Mesodermal cell (in vitro differentiated cells): ENCODE data around the gene PDX1.
A peak's percentile ranks its signal among the peaks of the same experiment; 100 is the strongest.

ENCODE experiments used
- H3K27ac ChIP-seq: 2 replicates; pipeline ENCODE4 v1.7.0; 2013; ENCODE audit warnings: mild to moderate bottlenecking, low read depth, low read length, moderate library complexity; ENCODE audit not compliant: severe bottlenecking
- H3K36me3 ChIP-seq: 2 replicates; pipeline ENCODE4 v1.7.1; 2013; ENCODE audit warnings: mild to moderate bottlenecking, low read length, moderate library complexity; ENCODE audit not compliant: control insufficient read depth, insufficient read depth
- H3K4me1 ChIP-seq: one replicate; pipeline ENCODE4 v1.7.1; 2013; ENCODE audit warnings: mild to moderate bottlenecking, low read length; ENCODE audit not compliant: insufficient read depth, control insufficient read depth, poor library complexity, severe bottlenecking
- H3K4me3 ChIP-seq: 2 replicates; pipeline ENCODE4 v1.7.0; 2013; ENCODE audit warnings: low read length, control low read depth, mild to moderate bottlenecking; ENCODE audit not compliant: insufficient read depth, poor library complexity, severe bottlenecking; ENCODE audit errors: extremely low read depth
- H3K9me3 ChIP-seq: 2 replicates; pipeline ENCODE4 v1.7.1; 2013; ENCODE audit warnings: mild to moderate bottlenecking, low read length, moderate library complexity; ENCODE audit not compliant: control insufficient read depth
- WGBS, 2 experiments: methylation state at CpG; one replicate each; pipeline ENCODE4 v1.1.5; 2013; ENCODE audit warnings: missing lambda C conversion rate in 2 of 2; ENCODE audit not compliant: insufficient coverage in 2 of 2; 5-methylcytosine and 5-hydroxymethylcytosine counted together

Gene PDX1

DNA sequence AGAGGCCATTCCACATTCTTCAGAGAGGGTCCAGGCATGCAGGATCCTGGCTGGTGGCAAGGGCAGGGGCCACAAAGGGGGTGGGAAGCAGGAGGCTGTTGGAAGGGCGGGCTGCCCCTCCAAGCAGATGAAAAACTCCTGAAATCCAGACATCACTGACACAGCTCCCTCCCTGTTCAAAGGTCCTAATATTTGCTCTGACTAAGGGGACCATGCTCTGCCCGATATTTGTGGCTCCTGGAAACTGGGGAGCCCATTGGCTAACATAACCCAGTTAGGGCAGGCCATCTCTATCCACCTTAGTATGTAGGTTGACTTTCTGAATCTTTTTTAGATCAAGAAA lies 52.6 kb downstream of the PDX1 start:
- H3K4me3 ChIP-seq, result no peak overlapping the region
- peak overlapping the region; percentile 2 for H3K27ac ChIP-seq
- no peaks in the 10 kb centered on the region for H3K36me3 ChIP-seq
- 71 to 73% methylated on average over 2 of the region's 2 CpGs for WGBS, 2 experiments
- no peaks in the 10 kb centered on the region for H3K9me3 ChIP-seq
- peaks cover 10% of the 10 kb centered on the region for H3K4me1 ChIP-seq

DNA sequence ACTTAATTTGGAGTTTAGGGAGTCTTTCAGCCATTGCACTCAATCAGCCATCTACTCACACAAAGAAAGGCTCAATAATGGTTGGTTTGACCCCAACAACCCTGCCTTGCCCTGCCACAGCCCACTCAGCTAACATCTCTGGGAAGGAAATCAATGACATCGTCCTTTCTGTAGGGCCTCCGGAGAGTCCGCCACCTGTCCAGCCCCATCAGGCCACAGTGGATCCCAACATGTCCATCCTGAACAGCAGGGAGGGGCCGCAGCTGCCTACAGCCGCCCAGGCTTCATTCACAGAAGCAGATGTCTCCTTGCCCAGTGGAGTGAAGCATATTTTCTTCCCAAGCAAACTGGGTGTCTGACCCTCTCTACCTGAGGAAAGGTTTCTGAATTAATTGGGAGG lies 53.5 kb downstream of the PDX1 start:
- WGBS, 2 experiments, result 54 to 61% methylated on average over 5 of the region's 5 CpGs

DNA sequence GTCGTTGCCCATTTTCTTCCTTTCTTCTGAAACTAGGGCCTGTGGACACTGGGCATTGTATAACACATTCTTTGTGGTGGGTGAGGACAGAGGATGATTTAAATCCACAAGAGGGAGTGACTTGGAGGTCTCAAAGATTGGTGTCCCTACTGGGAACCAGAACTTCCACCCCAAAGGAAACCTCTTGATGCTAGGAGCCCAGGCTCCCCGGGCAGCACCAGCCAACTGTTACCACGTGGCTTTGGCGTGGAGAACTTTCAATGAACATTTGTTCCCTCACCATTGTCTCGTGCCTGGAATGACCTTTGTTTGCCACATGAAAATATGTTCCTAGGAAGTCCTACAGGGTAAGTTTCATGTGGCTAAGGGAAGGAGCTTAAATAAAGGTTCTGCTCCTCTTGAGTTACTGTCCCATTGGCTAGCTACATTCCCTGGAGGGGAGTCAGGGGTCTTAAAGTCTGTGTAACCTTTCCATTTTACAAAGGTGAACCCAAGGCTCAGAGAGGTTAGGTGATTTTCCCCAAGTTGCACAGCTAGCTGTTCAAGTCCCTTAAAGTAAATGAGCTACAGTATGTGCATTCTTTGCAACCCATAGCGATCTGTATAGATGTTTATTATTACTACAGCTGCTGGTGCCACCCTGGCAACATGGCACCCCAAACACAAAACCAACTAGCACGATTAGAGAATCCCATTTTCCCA lies 54.3 kb downstream of the PDX1 start:
- Histone ChIP-seq H3K36me3 (no peaks in the 10 kb centered on the region), H3K27ac (no peak overlapping the region), H3K9me3 (no peaks in the 10 kb centered on the region), H3K4me1 (peaks cover 6% of the 10 kb centered on the region), H3K4me3 (no peak overlapping the region)
- WGBS, 2 experiments, result 14 to 20% methylated on average over 4 to 6 of the region's 7 CpGs

More for the DNA sequence above, 53.5 kb downstream of the PDX1 start:
- H3K36me3 ChIP-seq, result no peaks in the 10 kb centered on the region
- H3K4me1 ChIP-seq, result peaks cover 8% of the 10 kb centered on the region
- no peak overlapping the region for H3K4me3 ChIP-seq
- no peak overlapping the region for H3K27ac ChIP-seq
- H3K9me3 ChIP-seq, result no peaks in the 10 kb centered on the region
